GM19023 (cell line): ENCODE results near the gene GFI1B.
A peak's percentile ranks its signal among the peaks of the same experiment; 100 is the strongest.
"Not testable (repeated sequence)": the region's sequence is repeated elsewhere in the genome, so short reads cannot be mapped to it uniquely, and the experiment has no call there.

Source experiments
- ATAC-seq: cut with Tn5 transposase; IDR thresholded peaks from one replicate; pipeline ENCODE4 v1.9.1; 2021; ENCODE audit warnings: mild to moderate bottlenecking, moderate library complexity; ENCODE audit not compliant: unreplicated experiment

GFI1B gene

GRCh38 chr9:133008406-133008805 is 29.9 kb downstream of the GFI1B start:
- ATAC-seq, result no peak

GRCh38 chr9:133008824-133009223 is 30.3 kb downstream of the GFI1B start:
- ATAC-seq, result no peak

- no peak for ATAC-seq
Measured at GRCh38 chr9:133009906-133010582, 31.6 kb downstream of the GFI1B start.

GRCh38 chr9:133014696-133015095 is 36.2 kb downstream of the GFI1B start:
- no peak for ATAC-seq

GRCh38 chr9:133023117-133023890 is 44.8 kb downstream of the GFI1B start:
- no peak for ATAC-seq

- no peak for ATAC-seq
Measured at GRCh38 chr9:133026426-133026825, 47.9 kb downstream of the GFI1B start.

- ATAC-seq, result no peak
Measured at GRCh38 chr9:133027134-133027533, 48.6 kb downstream of the GFI1B start.

- ATAC-seq, result no peak
Measured at GRCh38 chr9:133028221-133028620, 49.7 kb downstream of the GFI1B start.

- ATAC-seq, result peak; percentile 22
Measured at GRCh38 chr9:133029994-133030316, 51.5 kb downstream of the GFI1B start.

GRCh38 chr9:133030317-133031129 is 52.0 kb downstream of the GFI1B start, which contains the start of gene GTF3C5:
GTF3C5 (plus strand) TSS chr9:133030997; CDS start chr9:133031012, 15 bp downstream.
- ATAC-seq, result peak; percentile 91

GRCh38 chr9:133031130-133031422 is 52.6 kb downstream of the GFI1B start:
- ATAC-seq, result no peak

- no peak for ATAC-seq
Measured at GRCh38 chr9:133031496-133031911, 53.0 kb downstream of the GFI1B start.

- no peak for ATAC-seq
Measured at GRCh38 chr9:133032171-133032570, 53.7 kb downstream of the GFI1B start.

GRCh38 chr9:133035669-133036068 is 57.2 kb downstream of the GFI1B start:
- no peak for ATAC-seq

GRCh38 chr9:133037775-133038515 is 59.5 kb downstream of the GFI1B start:
- ATAC-seq, result no peak

GRCh38 chr9:133040892-133041479 is 62.5 kb downstream of the GFI1B start:
- ATAC-seq, result not testable (repeated sequence)
